NT2/D1 (cell line): Measurements from ENCODE around the gene AK9.

ENCODE experiments used
- YY1 ChIP-seq: IDR thresholded peaks from 2 replicates; pipeline ENCODE4 v1.6.1; 2011; ENCODE audit not compliant: insufficient read length, insufficient read depth
- ZNF274 ChIP-seq: IDR thresholded peaks from 2 replicates; pipeline ENCODE4 v1.6.1; 2011; ENCODE audit warnings: mild to moderate bottlenecking, low read depth, low read length

- TF ChIP-seq ZNF274 (no peak), YY1 (no peak)
These were observed 28.0 kb upstream of the AK9 start for GRCh38 chr6:109718991-109719390.
